ENCODE results near the gene KPNB1.

KPNB1 gene

GRCh38 chr17:47728214-47728877, 78.6 kb downstream of the KPNB1 start:
- no peak for DNase-seq (ENCODE audit: low read depth, low spot score)

- no peak for DNase-seq (ENCODE audit: low read depth, low spot score)
Measured at GRCh38 chr17:47729476-47729875, 79.8 kb downstream of the KPNB1 start.

GRCh38 chr17:47730681-47731080, 81.0 kb downstream of the KPNB1 start:
- DNase-seq (ENCODE audit: low read depth, low spot score), result no peak

GRCh38 chr17:47731396-47731795, 81.7 kb downstream of the KPNB1 start:
- no peak for DNase-seq (ENCODE audit: low read depth, low spot score)

- no peak for DNase-seq (ENCODE audit: low read depth, low spot score)
Measured at GRCh38 chr17:47732399-47733046, 82.8 kb downstream of the KPNB1 start.

GRCh38 chr17:47733047-47733673, 83.4 kb downstream of the KPNB1 start, which contains the start of gene TBX21:
Gene TBX21, plus strand, starts transcription at chr17:47733236. Its CDS starts 219 bp downstream, at chr17:47733455.
- DNase-seq (ENCODE audit: low read depth, low spot score), result no peak

GRCh38 chr17:47733674-47734410, 84.1 kb downstream of the KPNB1 start:
- no peak for DNase-seq (ENCODE audit: low read depth, low spot score)

- no peak for DNase-seq (ENCODE audit: low read depth, low spot score)
Measured at GRCh38 chr17:47735139-47735464, 85.4 kb downstream of the KPNB1 start.

Measured in iPS DF 19.7 (cell line).